Glomerular endothelial cell (primary cell): ENCODE results near the gene GABRG3. TPM values are rescaled to one million over a fixed set of nuclear protein-coding genes. Genes with fewer than 3 reads are reported as not detected.

Experiments used
- DNase-seq: peaks from one replicate; pipeline ENCODE4 v3.0.0-alpha.2; 2011; ENCODE audit warnings: low read depth, low spot score; ENCODE audit errors: extremely low read depth
- total RNA-seq: library from RNA; depleted of rRNA; stranded (reverse); fragments of >200 nt; gene quantifications from 2 replicates; pipeline ENCODE4 v1.2.3, GENCODE V29; 2015

GABRG3 gene
- total RNA-seq, 1 donor from 2014 or later: not detected

- no peak for DNase-seq
These were observed 90.8 kb downstream of the GABRG3 start for GRCh38 chr15:27061739-27062138.

GRCh38 chr15:27062951-27063350 is 92.0 kb downstream of the GABRG3 start:
- DNase-seq: no peak

GRCh38 chr15:27064080-27064479 is 93.1 kb downstream of the GABRG3 start:
- no peak for DNase-seq

GRCh38 chr15:27065151-27065550 is 94.2 kb downstream of the GABRG3 start:
- DNase-seq: no peak

- no peak for DNase-seq
These were observed 94.8 kb downstream of the GABRG3 start for GRCh38 chr15:27065785-27066184.

- DNase-seq: no peak
These were observed 95.5 kb downstream of the GABRG3 start for GRCh38 chr15:27066446-27066845.

- no peak for DNase-seq
These were observed 96.2 kb downstream of the GABRG3 start for GRCh38 chr15:27067175-27067574.

- no peak for DNase-seq
These were observed 99.9 kb downstream of the GABRG3 start for GRCh38 chr15:27070841-27071240.

- no peak for DNase-seq
These were observed 103.2 kb downstream of the GABRG3 start for GRCh38 chr15:27074179-27074578.

- no peak for DNase-seq
These were observed 106.8 kb downstream of the GABRG3 start for GRCh38 chr15:27077790-27078189.

GRCh38 chr15:27081676-27082418 is 110.9 kb downstream of the GABRG3 start:
- DNase-seq: no peak

GRCh38 chr15:27082526-27082925 is 111.5 kb downstream of the GABRG3 start:
- no peak for DNase-seq

GRCh38 chr15:27084844-27085243 is 113.9 kb downstream of the GABRG3 start:
- no peak for DNase-seq

GRCh38 chr15:27086149-27086548 is 115.2 kb downstream of the GABRG3 start:
- no peak for DNase-seq

GRCh38 chr15:27086805-27087204 is 115.8 kb downstream of the GABRG3 start:
- DNase-seq: no peak

- DNase-seq: no peak
These were observed 116.9 kb downstream of the GABRG3 start for GRCh38 chr15:27087651-27088583.

GRCh38 chr15:27088584-27089232 is 117.7 kb downstream of the GABRG3 start:
- DNase-seq: no peak

GRCh38 chr15:27089233-27089586 is 118.2 kb downstream of the GABRG3 start:
- DNase-seq: no peak

- no peak for DNase-seq
These were observed 118.7 kb downstream of the GABRG3 start for GRCh38 chr15:27089676-27090075.

GRCh38 chr15:27091270-27091940 is 120.4 kb downstream of the GABRG3 start:
- no peak for DNase-seq

- no peak for DNase-seq
These were observed 121.4 kb downstream of the GABRG3 start for GRCh38 chr15:27092390-27092789.
